Fibroblast of pulmonary artery (primary cell): ENCODE results near the gene ABLIM2.

Experiments
- DNase-seq: peaks from one replicate; pipeline ENCODE4 v3.0.0-alpha.2; 2010; ENCODE audit warnings: low read depth
- H3K4me3 ChIP-seq: replicated peaks from 2 replicates; pipeline ENCODE4 v1.5.1; 2011; ENCODE audit warnings: low read depth, mild to moderate bottlenecking, control low read depth, low read length, moderate library complexity
- CTCF ChIP-seq: IDR thresholded peaks from 2 replicates; pipeline ENCODE4 v1.5.1; 2011; ENCODE audit warnings: mild to moderate bottlenecking, control low read depth, low read length, inconsistent platforms; ENCODE audit errors: missing control alignments

Gene ABLIM2

DNA sequence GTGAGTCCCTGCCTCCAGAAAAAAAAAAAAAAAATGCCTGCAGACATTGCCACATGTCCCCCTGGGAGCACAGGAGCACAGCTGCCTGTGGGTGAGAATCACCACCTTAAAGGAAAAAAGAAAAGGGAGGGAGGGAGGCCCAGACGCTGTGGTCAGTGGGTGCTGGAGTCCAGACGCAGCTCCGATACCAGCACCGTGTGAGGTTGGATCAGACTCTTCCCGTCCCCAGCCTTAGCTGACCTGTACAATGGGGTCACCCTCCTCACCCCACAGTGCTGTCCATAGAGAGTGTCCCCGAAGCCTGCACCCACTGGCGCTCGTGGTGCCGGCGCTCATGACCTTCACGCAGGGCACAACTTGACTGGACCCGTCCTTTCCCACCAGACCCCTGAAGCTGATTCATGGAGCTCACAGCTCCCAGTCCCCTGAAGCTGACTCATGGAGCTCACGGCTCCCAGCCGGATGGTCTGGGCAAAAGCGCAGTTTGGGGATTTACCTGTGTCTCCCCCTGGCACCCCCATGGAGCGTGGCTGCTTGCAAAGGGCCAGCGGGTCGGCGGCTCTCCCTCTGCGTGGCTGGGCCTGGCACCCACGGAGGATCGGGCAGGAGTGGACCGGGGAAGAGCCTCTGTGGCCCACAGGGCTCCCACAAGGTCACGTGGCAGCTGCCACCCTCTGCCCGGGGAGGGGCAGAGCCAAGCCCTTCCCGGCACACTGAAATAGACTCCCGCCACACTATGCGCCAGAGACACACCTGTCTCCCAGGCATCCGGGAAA is 31.4 kb downstream of the ABLIM2 start:
- DNase-seq, result no peak
- TF ChIP-seq CTCF, result no peak
- H3K4me3 ChIP-seq, result no peak overlapping the region

GRCh38 chr4:8126523-8126922 is 32.1 kb downstream of the ABLIM2 start:
- no peak for DNase-seq
- no peak for TF ChIP-seq CTCF
- no peak overlapping the region for H3K4me3 ChIP-seq

DNA sequence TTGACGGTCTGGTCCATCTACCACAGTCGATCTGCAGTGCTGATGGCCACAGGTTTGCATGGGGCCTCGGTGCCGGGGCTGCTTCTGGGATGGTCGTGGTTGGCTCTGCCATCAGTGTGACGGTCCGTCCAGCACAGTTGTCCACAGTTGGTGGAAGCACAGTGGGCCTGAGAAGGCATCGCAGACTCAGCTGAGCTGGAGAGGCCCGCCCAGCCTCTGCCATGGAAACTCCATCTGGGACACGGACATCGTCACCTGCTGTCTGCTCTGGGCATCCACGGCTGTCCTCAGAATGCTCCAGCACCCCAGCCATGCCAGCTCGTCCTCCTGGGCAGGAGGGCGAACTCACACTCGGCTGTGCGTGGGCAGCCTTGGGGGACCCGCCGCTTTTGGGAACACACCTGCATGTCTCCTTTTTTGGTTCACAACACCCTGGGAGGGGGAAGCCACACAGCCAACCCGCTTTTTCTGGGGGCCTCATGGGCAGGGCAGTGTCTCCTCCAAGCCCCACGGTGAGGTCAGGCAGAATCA is 33.0 kb downstream of the ABLIM2 start:
- no peak for TF ChIP-seq CTCF
- DNase-seq, result no peak
- no peak overlapping the region for H3K4me3 ChIP-seq

GRCh38 chr4:8123870-8124269 is 34.7 kb downstream of the ABLIM2 start:
- DNase-seq, result no peak
- no peak for TF ChIP-seq CTCF
- H3K4me3 ChIP-seq, result no peak overlapping the region

- no peak for TF ChIP-seq CTCF
- no peak for DNase-seq
- no peak overlapping the region for H3K4me3 ChIP-seq
Measured at GRCh38 chr4:8123389-8123788, 35.2 kb downstream of the ABLIM2 start.

GRCh38 chr4:8122746-8123145 is 35.9 kb downstream of the ABLIM2 start:
- H3K4me3 ChIP-seq, result no peak overlapping the region
- no peak for TF ChIP-seq CTCF
- DNase-seq, result no peak
